Prostate gland (tissue), 2 donors: Measurements from ENCODE around the gene CHCHD6.

Source experiments
- CTCF ChIP-seq, 4 experiments: fragments of 200-600 bp in 2 of 4; fragments of 450-650 bp in 2 of 4; sonication (generic) in 2 of 4; IDR thresholded peaks; 1 replicate in 3 of 4; 2 replicates in 1 of 4; pipeline ENCODE4 v1.5.1; 2016 to 2019; ENCODE audit warnings: antibody characterized with exemption in 4 of 4, mild to moderate bottlenecking in 2 of 4, moderate library complexity in 2 of 4
- POLR2A ChIP-seq: fragments of 450-650 bp; IDR thresholded peaks from one replicate; pipeline ENCODE4 v1.6.1; 2016; ENCODE audit warnings: antibody characterized with exemption, mild to moderate bottlenecking
- POLR2AphosphoS5 ChIP-seq: sonication (generic); formaldehyde crosslinking; IDR thresholded peaks from one replicate; pipeline ENCODE4 v1.6.1; 2017; ENCODE audit warnings: antibody characterized with exemption

GRCh38 chr3:126867190-126867862, 163.3 kb downstream of the CHCHD6 start:
- no peak for TF ChIP-seq CTCF (IDR thresholded peaks at IDR 0.05)
- no peak for TF ChIP-seq POLR2A
- no peak for TF ChIP-seq POLR2AphosphoS5
